ENCODE data around the gene NRCAM.

DNA sequence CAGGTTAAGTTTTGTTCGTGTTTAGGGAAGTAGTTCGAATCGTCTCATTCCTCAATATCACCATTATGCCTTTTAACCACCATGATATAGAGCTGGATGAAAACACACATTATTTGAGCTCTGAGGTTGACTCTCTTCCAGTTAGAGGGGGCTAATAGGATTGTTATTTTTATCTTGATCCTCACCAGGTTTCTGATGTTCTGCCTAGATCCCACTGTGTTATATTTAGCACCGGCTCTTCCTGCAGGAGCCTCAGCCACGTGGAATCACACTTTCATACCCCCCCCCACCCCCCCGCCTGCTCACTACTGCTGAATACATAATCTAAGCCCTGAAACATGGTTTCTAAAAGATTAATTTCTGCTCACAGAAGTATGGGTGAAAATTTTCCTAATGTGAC is 88.3 kb downstream of the NRCAM start:
- TF ChIP-seq, protein P1, sequence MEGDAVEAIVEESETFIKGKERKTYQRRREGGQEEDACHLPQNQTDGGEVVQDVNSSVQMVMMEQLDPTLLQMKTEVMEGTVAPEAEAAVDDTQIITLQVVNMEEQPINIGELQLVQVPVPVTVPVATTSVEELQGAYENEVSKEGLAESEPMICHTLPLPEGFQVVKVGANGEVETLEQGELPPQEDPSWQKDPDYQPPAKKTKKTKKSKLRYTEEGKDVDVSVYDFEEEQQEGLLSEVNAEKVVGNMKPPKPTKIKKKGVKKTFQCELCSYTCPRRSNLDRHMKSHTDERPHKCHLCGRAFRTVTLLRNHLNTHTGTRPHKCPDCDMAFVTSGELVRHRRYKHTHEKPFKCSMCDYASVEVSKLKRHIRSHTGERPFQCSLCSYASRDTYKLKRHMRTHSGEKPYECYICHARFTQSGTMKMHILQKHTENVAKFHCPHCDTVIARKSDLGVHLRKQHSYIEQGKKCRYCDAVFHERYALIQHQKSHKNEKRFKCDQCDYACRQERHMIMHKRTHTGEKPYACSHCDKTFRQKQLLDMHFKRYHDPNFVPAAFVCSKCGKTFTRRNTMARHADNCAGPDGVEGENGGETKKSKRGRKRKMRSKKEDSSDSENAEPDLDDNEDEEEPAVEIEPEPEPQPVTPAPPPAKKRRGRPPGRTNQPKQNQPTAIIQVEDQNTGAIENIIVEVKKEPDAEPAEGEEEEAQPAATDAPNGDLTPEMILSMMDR (IDR thresholded peaks at IDR 0.05; ENCODE audit: insufficient read depth, low read depth, low read length) = no peak
- no peak for TF ChIP-seq EZH2 (IDR thresholded peaks at IDR 0.05; ENCODE audit: insufficient read depth, low read length)
